Activated naive CD8-positive, alpha-beta T cell (primary cell): Measurements from ENCODE around the gene SKA3.
"Not testable (repeated sequence)": the region's sequence is repeated elsewhere in the genome, so short reads cannot be mapped to it uniquely, and the experiment has no call there.

ENCODE experiments used
- H3K27ac Mint-ChIP-seq: one replicate; pipeline ENCODE4 v1.8.0; 2021; ENCODE audit warnings: mixed read lengths
- H3K27me3 Mint-ChIP-seq: one replicate; pipeline ENCODE4 v1.8.0; 2021; ENCODE audit warnings: mixed read lengths
- H3K36me3 Mint-ChIP-seq: one replicate; pipeline ENCODE4 v1.8.0; 2021; ENCODE audit warnings: mixed read lengths
- H3K4me1 Mint-ChIP-seq: one replicate; pipeline ENCODE4 v1.8.0; 2021; ENCODE audit warnings: low read depth, mixed read lengths
- H3K4me3 Mint-ChIP-seq: one replicate; pipeline ENCODE4 v1.8.0; 2021; ENCODE audit warnings: mild to moderate bottlenecking, mixed read lengths
- H3K9me3 Mint-ChIP-seq: one replicate; pipeline ENCODE4 v1.8.0; 2021; ENCODE audit warnings: low read depth, mixed read lengths

SKA3 gene

GRCh38 chr13:21176215-21176981, at the start of gene SKA3, which contains the start of gene MRPL57:
Gene SKA3 (minus strand): TSS chr13:21176552. CDS start chr13:21176477, 75 bp downstream.
Gene MRPL57 (plus strand): TSS chr13:21176658. CDS start chr13:21176917, 259 bp downstream.
- Mint-ChIP-seq H3K4me1 (peaks cover 20% of the 10 kb centered on the region), H3K27ac (peak within 1 kb of the TSS; percentile 96)

GRCh38 chr13:21225082-21225481, 48.7 kb upstream of the SKA3 start:
- no peaks in the 10 kb centered on the region for H3K4me1 Mint-ChIP-seq
- H3K27ac Mint-ChIP-seq = no peak overlapping the region
- peaks cover 3% of the 10 kb centered on the region for H3K36me3 Mint-ChIP-seq
- H3K27me3 Mint-ChIP-seq = peaks cover 4% of the 10 kb centered on the region
- no peaks in the 10 kb centered on the region for H3K9me3 Mint-ChIP-seq
- H3K4me3 Mint-ChIP-seq = no peak overlapping the region

More at GRCh38 chr13:21176215-21176981, at the start of gene SKA3, which contains the start of gene MRPL57:
- H3K36me3 Mint-ChIP-seq = peaks cover 3% of the 10 kb centered on the region
- H3K4me3 Mint-ChIP-seq = peak within 1 kb of the TSS; percentile 97
- H3K27me3 Mint-ChIP-seq = no peaks in the 10 kb centered on the region
- H3K9me3 Mint-ChIP-seq = no peaks in the 10 kb centered on the region

- peaks cover 4% of the 10 kb centered on the region for H3K27me3 Mint-ChIP-seq
- H3K4me3 Mint-ChIP-seq = no peak overlapping the region
- H3K27ac Mint-ChIP-seq = no peak overlapping the region
- H3K9me3 Mint-ChIP-seq = no peaks in the 10 kb centered on the region
- peaks cover 3% of the 10 kb centered on the region for H3K36me3 Mint-ChIP-seq
- peaks cover 12% of the 10 kb centered on the region for H3K4me1 Mint-ChIP-seq
Observed at GRCh38 chr13:21221268-21221667, 44.9 kb upstream of the SKA3 start.

GRCh38 chr13:21219716-21220115, 43.4 kb upstream of the SKA3 start:
- not testable (repeated sequence) for H3K9me3 Mint-ChIP-seq, H3K27me3 Mint-ChIP-seq, H3K36me3 Mint-ChIP-seq, H3K4me3 Mint-ChIP-seq, H3K27ac Mint-ChIP-seq
- H3K4me1 Mint-ChIP-seq = peaks cover 12% of the 10 kb centered on the region

- peak overlapping the region; percentile 7 for H3K4me3 Mint-ChIP-seq
- no peak overlapping the region for H3K27ac Mint-ChIP-seq
- no peaks in the 10 kb centered on the region for H3K9me3 Mint-ChIP-seq
- peaks cover 12% of the 10 kb centered on the region for H3K4me1 Mint-ChIP-seq
- H3K27me3 Mint-ChIP-seq = peaks cover 6% of the 10 kb centered on the region
- peaks cover 3% of the 10 kb centered on the region for H3K36me3 Mint-ChIP-seq
Observed at GRCh38 chr13:21219036-21219381, 42.7 kb upstream of the SKA3 start.

GRCh38 chr13:21218351-21219035, 42.1 kb upstream of the SKA3 start:
- peaks cover 3% of the 10 kb centered on the region for H3K36me3 Mint-ChIP-seq
- H3K27ac Mint-ChIP-seq = no peak overlapping the region
- H3K9me3 Mint-ChIP-seq = no peaks in the 10 kb centered on the region
- peaks cover 12% of the 10 kb centered on the region for H3K4me1 Mint-ChIP-seq
- no peak overlapping the region for H3K4me3 Mint-ChIP-seq
- peaks cover 8% of the 10 kb centered on the region for H3K27me3 Mint-ChIP-seq

GRCh38 chr13:21216332-21216731, 40.0 kb upstream of the SKA3 start:
- Mint-ChIP-seq H3K9me3 (no peaks in the 10 kb centered on the region), H3K4me1 (peaks cover 12% of the 10 kb centered on the region), H3K27me3 (peaks cover 11% of the 10 kb centered on the region), H3K4me3 (no peak overlapping the region), H3K36me3 (no peaks in the 10 kb centered on the region), H3K27ac (no peak overlapping the region)

GRCh38 chr13:21215419-21215818, 39.1 kb upstream of the SKA3 start:
- H3K4me1 Mint-ChIP-seq = peaks cover 12% of the 10 kb centered on the region
- H3K27me3 Mint-ChIP-seq = peaks cover 14% of the 10 kb centered on the region

GRCh38 chr13:21212138-21212775, 35.9 kb upstream of the SKA3 start:
- Mint-ChIP-seq H3K27me3 (peaks cover 14% of the 10 kb centered on the region), H3K4me3 (no peak overlapping the region), H3K9me3 (no peaks in the 10 kb centered on the region), H3K36me3 (no peaks in the 10 kb centered on the region), H3K4me1 (no peaks in the 10 kb centered on the region), H3K27ac (no peak overlapping the region)

More at GRCh38 chr13:21215419-21215818, 39.1 kb upstream of the SKA3 start:
- H3K36me3 Mint-ChIP-seq, H3K4me3 Mint-ChIP-seq, H3K9me3 Mint-ChIP-seq, H3K27ac Mint-ChIP-seq: not testable (repeated sequence)

GRCh38 chr13:21208652-21209154, 32.4 kb upstream of the SKA3 start:
- no peaks in the 10 kb centered on the region for H3K4me1 Mint-ChIP-seq
- H3K27ac Mint-ChIP-seq = no peak overlapping the region

GRCh38 chr13:21202767-21203531, 26.6 kb upstream of the SKA3 start:
- H3K9me3 Mint-ChIP-seq = no peaks in the 10 kb centered on the region
- H3K27ac Mint-ChIP-seq = no peak overlapping the region
- H3K4me1 Mint-ChIP-seq = no peaks in the 10 kb centered on the region
- no peak overlapping the region for H3K4me3 Mint-ChIP-seq
- H3K36me3 Mint-ChIP-seq = peaks cover 8% of the 10 kb centered on the region
- peaks cover 3% of the 10 kb centered on the region for H3K27me3 Mint-ChIP-seq

More at GRCh38 chr13:21208652-21209154, 32.4 kb upstream of the SKA3 start:
- no peak overlapping the region for H3K4me3 Mint-ChIP-seq
- no peaks in the 10 kb centered on the region for H3K36me3 Mint-ChIP-seq
- H3K27me3 Mint-ChIP-seq = peaks cover 8% of the 10 kb centered on the region
- H3K9me3 Mint-ChIP-seq = no peaks in the 10 kb centered on the region

- H3K4me1 Mint-ChIP-seq, H3K27ac Mint-ChIP-seq, H3K27me3 Mint-ChIP-seq, H3K36me3 Mint-ChIP-seq, H3K4me3 Mint-ChIP-seq, H3K9me3 Mint-ChIP-seq: not testable (repeated sequence)
Observed at GRCh38 chr13:21201456-21202190, 25.3 kb upstream of the SKA3 start.

- H3K27ac Mint-ChIP-seq, H3K4me1 Mint-ChIP-seq, H3K27me3 Mint-ChIP-seq, H3K9me3 Mint-ChIP-seq, H3K36me3 Mint-ChIP-seq, H3K4me3 Mint-ChIP-seq: not testable (repeated sequence)
Observed at GRCh38 chr13:21198391-21198790, 22.0 kb upstream of the SKA3 start.

GRCh38 chr13:21197606-21198225, 21.4 kb upstream of the SKA3 start:
- H3K4me1 Mint-ChIP-seq, H3K36me3 Mint-ChIP-seq, H3K4me3 Mint-ChIP-seq, H3K27me3 Mint-ChIP-seq, H3K9me3 Mint-ChIP-seq, H3K27ac Mint-ChIP-seq: not testable (repeated sequence)
